Lung (tissue), 12 donors: ENCODE results near the gene IGSF9. TPM values are rescaled to one million over a fixed set of nuclear protein-coding genes. Genes with fewer than 3 reads are reported as not detected.

Experiments used
- ATAC-seq: fragments of 200-7000 bp; cut with Tn5 transposase; one replicate; pipeline ENCODE4 v1.9.1; 2020; ENCODE audit warnings: moderate number of reproducible peaks; ENCODE audit not compliant: insufficient read depth, low FRiP score
- DNase-seq, 3 donors: peaks; one replicate each; pipeline ENCODE4 v3.0.0-alpha.2; 2013 to 2017
- H3K27ac ChIP-seq, 2 donors: one replicate each; pipeline ENCODE4 v1.5.1; 2013; ENCODE audit warnings: mild to moderate bottlenecking in 2 of 2, moderate library complexity in 2 of 2, control low read depth in 1 of 2, inconsistent platforms in 1 of 2, low read depth in 1 of 2, low read length in 1 of 2
- H3K27me3 ChIP-seq, 3 donors: one replicate each; pipeline ENCODE4 v1.5.1; 2013; ENCODE audit warnings: low read length in 2 of 3; ENCODE audit not compliant: control insufficient read depth in 3 of 3, insufficient read depth in 3 of 3
- H3K36me3 ChIP-seq, 4 donors: one replicate each; pipeline ENCODE4 v1.5.1; 2013; ENCODE audit warnings: low read length in 4 of 4, mild to moderate bottlenecking in 1 of 4, moderate library complexity in 1 of 4; ENCODE audit not compliant: control insufficient read depth in 4 of 4, insufficient read depth in 4 of 4
- H3K4me1 ChIP-seq, 5 donors: one replicate each; pipeline ENCODE4 v1.5.1; 2013; ENCODE audit warnings: low read length in 5 of 5, mild to moderate bottlenecking in 2 of 5, moderate library complexity in 1 of 5; ENCODE audit not compliant: control insufficient read depth in 5 of 5, insufficient read depth in 5 of 5
- H3K4me3 ChIP-seq: one replicate; pipeline ENCODE4 v1.5.1; 2013; ENCODE audit warnings: mild to moderate bottlenecking, control low read depth, moderate library complexity
- H3K9ac ChIP-seq, 2 donors: one replicate each; pipeline ENCODE4 v1.5.1; 2013; ENCODE audit warnings: low read length in 2 of 2, control low read depth in 1 of 2; ENCODE audit not compliant: insufficient read depth in 1 of 2
- H3K9me3 ChIP-seq, 4 donors: one replicate each; pipeline ENCODE4 v1.5.1; 2013; ENCODE audit warnings: low read length in 3 of 4, mild to moderate bottlenecking in 1 of 4, moderate library complexity in 1 of 4; ENCODE audit not compliant: control insufficient read depth in 4 of 4, insufficient read depth in 3 of 4
- CTCF ChIP-seq: IDR thresholded peaks from 2 replicates; pipeline ENCODE4 v1.5.1; 2012; ENCODE audit warnings: mild to moderate bottlenecking; ENCODE audit errors: control extremely low read depth, extremely low read depth
- WGBS, 2 donors: extraction: QIAGEN DNeasy Blood & Tissue Kit; methylation state at CpG; one replicate each; pipeline ENCODE4 v1.1.7; 2013; 5-methylcytosine and 5-hydroxymethylcytosine counted together
- polyA plus RNA-seq, 2 donors: library from polyadenylated mRNA; stranded (reverse); fragments of 200-250 nt; gene quantifications; one replicate each; pipeline ENCODE4 v1.2.1, GENCODE V29; 2013
- total RNA-seq, 2 donors: library from RNA; depleted of rRNA in 1 of 2; stranded (reverse); fragments of >200 nt in 1 of 2; gene quantifications; one replicate each; pipeline ENCODE4 v1.2.1, GENCODE V29; 2014 to 2021
- donor health status: control.
- donor health status: control.
- donor health status: Bipolar disorder and iron deficiency.
- donor health status: healthy.
- donor health status: DM: yes; HTN: yes; CAD: no.

The IGSF9 gene
- total and polyA plus RNA-seq, 4 donors, result 1.4 to 4.9 (median 2.0) TPM

- Histone ChIP-seq H3K4me3 (peak within 1 kb of the TSS; percentile 82), H3K27me3 (no peaks in the 10 kb centered on the region), H3K9ac (peak within 1 kb of the TSS; percentile 76 to 84), H3K27ac (peak within 1 kb of the TSS; percentile 92 to 97), H3K9me3 (no peaks in the 10 kb centered on the region), H3K36me3 (peaks cover 0 to 11% (median 4%) of the 10 kb centered on the region in 4 donors), H3K4me1 (peaks cover 3 to 45% (median 28%) of the 10 kb centered on the region in 5 donors)
- no peak for TF ChIP-seq CTCF
- peak; percentile 76 for ATAC-seq
- peak; percentile 93 to 95 (median 95) for DNase-seq
- 0% methylated on average over 52 to 58 of the region's 58 CpGs for WGBS, 2 donors
These were observed 20.4 kb downstream of the IGSF9 start, which contains the start of gene TAGLN2 for GRCh38 chr1:159924791-159925718. Gene TAGLN2 (minus strand): TSS chr1:159925507. CDS start chr1:159920509, 4,998 bp downstream.

- DNase-seq (peak; percentile 76 to 86 (median 80)), ATAC-seq (peak; percentile 65)
- no peaks in the 10 kb centered on the region for H3K9me3 ChIP-seq
- peaks cover 6 to 16% (median 10%) of the 10 kb centered on the region in 4 donors for H3K36me3 ChIP-seq
- H3K9ac ChIP-seq, result peak overlapping the region; percentile 76 to 84
- 1% methylated on average over 27 to 31 of the region's 31 CpGs for WGBS, 2 donors
- peaks cover 3 to 45% (median 30%) of the 10 kb centered on the region in 5 donors for H3K4me1 ChIP-seq
- H3K27ac ChIP-seq, result peak overlapping the region; percentile 92 to 97
- H3K4me3 ChIP-seq, result peak overlapping the region; percentile 82
- TF ChIP-seq CTCF, result no peak
- no peaks in the 10 kb centered on the region for H3K27me3 ChIP-seq
These were observed 21.2 kb downstream of the IGSF9 start for GRCh38 chr1:159924025-159924790.

GRCh38 chr1:159923203-159924024 lies 22.0 kb downstream of the IGSF9 start:
- no peak for TF ChIP-seq CTCF
- Histone ChIP-seq H3K4me1 (peaks cover 3 to 50% (median 30%) of the 10 kb centered on the region in 5 donors), H3K27ac (peak overlapping the region; percentile 92 to 97), H3K9me3 (no peaks in the 10 kb centered on the region), H3K4me3 (peak overlapping the region; percentile 82), H3K9ac (peak overlapping the region; percentile 76 to 84), H3K27me3 (no peaks in the 10 kb centered on the region), H3K36me3 (peaks cover 14 to 23% (median 18%) of the 10 kb centered on the region in 4 donors)
- WGBS, 2 donors, result 1% methylated on average over 20 of the region's 20 CpGs
- DNase-seq (peak; percentile 92 to 93 (median 93)), ATAC-seq (peak; percentile 38)
